GM19193 (cell line): ENCODE data around the gene SGPP2.

Experiments used
- POLR2A ChIP-seq: IDR thresholded peaks from 4 replicates; pipeline ENCODE4 v1.6.1; 2011; ENCODE audit not compliant: insufficient read depth, insufficient read length; ENCODE audit errors: extremely low read depth

SGPP2 gene

GRCh38 chr2:222448748-222449181 is 24.4 kb downstream of the SGPP2 start:
- TF ChIP-seq POLR2A, result no peak

DNA sequence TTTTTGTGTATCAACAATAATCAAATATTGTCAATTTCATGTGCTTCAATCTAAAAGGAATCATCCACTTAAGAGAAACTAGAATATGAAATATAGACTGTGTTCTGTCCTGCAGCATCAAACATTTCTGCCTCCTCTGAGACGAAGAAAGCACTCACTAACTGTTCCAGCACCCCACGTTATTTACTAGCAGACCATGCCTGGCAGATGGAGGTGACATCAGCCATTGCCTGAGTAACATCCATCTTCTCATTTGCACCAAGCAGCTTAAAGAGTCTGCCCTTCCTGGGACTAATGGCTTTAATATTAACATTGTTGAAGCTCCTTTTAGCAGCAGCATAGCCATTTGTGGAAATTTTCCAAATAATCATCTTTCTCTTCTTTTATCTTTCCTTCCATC is 25.7 kb downstream of the SGPP2 start:
- no peak for TF ChIP-seq POLR2A

- no peak for TF ChIP-seq POLR2A
Observed at GRCh38 chr2:222451224-222451674, 26.9 kb downstream of the SGPP2 start.

DNA sequence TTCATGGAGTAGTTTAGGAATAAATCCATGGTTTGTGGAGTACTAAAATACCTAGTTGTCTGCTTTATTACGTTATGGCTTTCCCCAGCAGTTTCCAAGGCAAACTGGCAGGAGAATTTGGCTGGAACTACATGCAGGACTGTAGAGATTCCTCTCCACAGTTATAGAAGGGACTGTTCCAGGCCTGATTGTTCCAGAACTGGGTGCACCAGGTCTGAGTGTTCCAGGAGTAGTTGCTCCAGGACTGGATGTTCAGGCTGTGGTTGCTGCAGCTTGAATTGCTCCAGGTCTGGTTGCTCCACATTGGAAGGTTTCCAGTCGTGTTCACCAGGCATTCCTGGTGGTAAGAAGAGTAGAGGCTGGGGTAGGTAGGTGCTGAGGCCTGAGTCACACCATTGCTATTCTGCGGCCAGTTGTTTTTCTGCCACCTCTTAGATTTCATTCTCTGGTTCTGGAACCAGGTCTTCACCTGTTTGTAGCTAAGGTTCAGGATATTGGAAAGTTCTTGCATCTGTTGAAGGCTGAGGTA is 28.1 kb downstream of the SGPP2 start:
- TF ChIP-seq POLR2A, result no peak

- TF ChIP-seq POLR2A, result no peak
Observed at GRCh38 chr2:222456479-222457077, 32.2 kb downstream of the SGPP2 start.

GRCh38 chr2:222459983-222460382 is 35.6 kb downstream of the SGPP2 start:
- TF ChIP-seq POLR2A, result no peak

- TF ChIP-seq POLR2A, result no peak
Observed at GRCh38 chr2:222465746-222466145, 41.4 kb downstream of the SGPP2 start.

- TF ChIP-seq POLR2A, result no peak
Observed at GRCh38 chr2:222468346-222468745, 44.0 kb downstream of the SGPP2 start.

DNA sequence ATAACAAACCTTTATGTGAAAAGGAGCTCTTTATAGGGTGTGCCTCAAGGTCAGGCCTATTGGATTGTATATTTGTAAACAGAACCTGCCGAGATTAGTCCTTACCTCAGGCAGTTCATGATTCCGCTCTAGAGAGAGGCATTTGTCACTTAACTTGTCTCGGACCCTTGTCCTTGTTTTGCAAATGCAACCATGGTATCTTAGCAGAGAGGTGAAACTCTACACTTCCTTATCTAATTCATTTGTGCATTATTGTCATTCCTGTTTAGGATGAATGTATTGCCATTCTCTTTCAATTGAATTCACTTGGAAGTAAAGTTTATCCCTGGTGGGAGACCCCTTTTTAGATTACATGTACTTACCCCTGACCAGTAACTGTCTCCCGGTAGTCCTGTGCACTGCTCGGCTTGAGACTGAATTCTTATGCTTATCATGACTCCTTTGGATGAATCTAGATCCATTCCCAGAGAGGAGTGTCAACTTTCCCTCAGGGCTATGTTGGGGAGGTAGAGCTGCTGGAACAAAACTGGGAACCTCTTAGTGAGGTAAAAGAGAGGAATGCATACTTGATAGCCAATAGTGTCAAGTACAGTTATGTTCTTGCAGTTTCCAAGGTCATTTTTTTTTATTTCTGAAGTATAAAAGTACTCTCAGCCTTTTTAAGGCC is 46.6 kb downstream of the SGPP2 start:
- no peak for TF ChIP-seq POLR2A

DNA sequence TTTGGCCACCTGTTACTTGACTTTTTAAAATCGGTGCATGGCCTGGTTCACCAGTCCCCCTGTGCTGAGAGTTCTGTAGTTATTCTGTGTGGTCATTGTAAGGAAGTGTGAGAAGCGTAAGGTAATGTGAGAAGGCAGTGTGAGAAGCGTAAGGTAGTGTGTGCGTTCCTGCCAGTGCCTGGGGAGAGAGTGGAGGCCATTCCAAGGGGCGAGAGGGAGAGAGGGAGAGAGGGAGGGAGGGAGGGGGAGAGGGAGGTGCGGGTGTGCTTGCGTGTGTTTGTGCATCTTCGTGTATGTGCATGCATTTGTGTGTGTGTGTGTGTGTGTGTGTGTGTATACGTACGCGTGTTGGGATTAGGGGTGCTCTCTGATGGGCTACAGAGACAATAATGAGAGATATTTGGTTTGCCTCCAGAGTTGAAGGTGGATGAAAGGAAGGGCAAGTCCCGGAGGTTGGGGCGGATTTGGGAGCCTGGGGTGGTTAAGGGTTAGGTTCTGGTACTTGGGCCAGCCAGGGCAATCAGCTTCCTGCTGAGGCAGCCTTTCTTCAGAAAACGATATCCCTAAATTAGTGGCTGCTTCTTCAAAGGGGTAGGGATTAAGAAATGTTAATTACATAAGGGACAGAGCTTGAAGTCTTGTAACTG is 53.7 kb downstream of the SGPP2 start:
- no peak for TF ChIP-seq POLR2A

GRCh38 chr2:222479859-222480258 is 55.5 kb downstream of the SGPP2 start:
- TF ChIP-seq POLR2A, result no peak

GRCh38 chr2:222480497-222480896 is 56.2 kb downstream of the SGPP2 start:
- no peak for TF ChIP-seq POLR2A

- no peak for TF ChIP-seq POLR2A
Observed at GRCh38 chr2:222481941-222482340, 57.6 kb downstream of the SGPP2 start.

DNA sequence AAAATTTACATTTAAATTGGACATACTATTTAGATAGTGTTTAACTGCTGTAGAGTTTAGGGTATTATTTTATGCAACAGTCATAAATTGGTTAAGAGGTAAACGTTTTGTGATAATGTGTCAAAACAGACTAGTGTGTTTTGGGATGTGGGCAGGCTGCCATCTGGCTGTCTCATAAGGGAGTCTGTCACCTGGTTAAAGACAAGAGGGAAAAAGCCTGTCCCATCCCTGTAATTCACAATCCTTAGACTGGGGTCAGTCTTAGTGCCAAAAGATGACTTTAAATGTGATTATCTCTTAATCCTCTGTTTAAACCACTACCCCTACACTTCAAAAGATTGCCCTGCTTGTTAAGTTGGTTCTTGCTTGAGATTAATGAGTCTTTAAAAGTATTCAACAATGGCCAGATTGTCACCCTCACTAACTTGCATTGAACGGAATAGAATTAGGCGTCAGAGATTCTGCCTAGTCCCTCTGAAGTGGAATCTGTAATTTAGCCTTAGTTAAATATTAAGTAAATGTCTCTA is 59.2 kb downstream of the SGPP2 start:
- no peak for TF ChIP-seq POLR2A
